Measurements from ENCODE around the gene HS1BP3.

GRCh38 chr2:20664071-20664390 lies 13.1 kb upstream of the HS1BP3 start:
- TF ChIP-seq, protein P1, sequence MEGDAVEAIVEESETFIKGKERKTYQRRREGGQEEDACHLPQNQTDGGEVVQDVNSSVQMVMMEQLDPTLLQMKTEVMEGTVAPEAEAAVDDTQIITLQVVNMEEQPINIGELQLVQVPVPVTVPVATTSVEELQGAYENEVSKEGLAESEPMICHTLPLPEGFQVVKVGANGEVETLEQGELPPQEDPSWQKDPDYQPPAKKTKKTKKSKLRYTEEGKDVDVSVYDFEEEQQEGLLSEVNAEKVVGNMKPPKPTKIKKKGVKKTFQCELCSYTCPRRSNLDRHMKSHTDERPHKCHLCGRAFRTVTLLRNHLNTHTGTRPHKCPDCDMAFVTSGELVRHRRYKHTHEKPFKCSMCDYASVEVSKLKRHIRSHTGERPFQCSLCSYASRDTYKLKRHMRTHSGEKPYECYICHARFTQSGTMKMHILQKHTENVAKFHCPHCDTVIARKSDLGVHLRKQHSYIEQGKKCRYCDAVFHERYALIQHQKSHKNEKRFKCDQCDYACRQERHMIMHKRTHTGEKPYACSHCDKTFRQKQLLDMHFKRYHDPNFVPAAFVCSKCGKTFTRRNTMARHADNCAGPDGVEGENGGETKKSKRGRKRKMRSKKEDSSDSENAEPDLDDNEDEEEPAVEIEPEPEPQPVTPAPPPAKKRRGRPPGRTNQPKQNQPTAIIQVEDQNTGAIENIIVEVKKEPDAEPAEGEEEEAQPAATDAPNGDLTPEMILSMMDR (conservative IDR thresholded peaks at IDR 0.05 in 1 of 2, IDR thresholded peaks at IDR 0.05 in 1 of 2; ENCODE audit: extremely low read depth in 1 of 2, insufficient read depth in 1 of 2, low read depth in 1 of 2, low read length in 2 of 2) = no peak
- no peak for TF ChIP-seq EZH2 (IDR thresholded peaks at IDR 0.05; ENCODE audit: borderline replicate concordance, low read length)
